CD4-positive, alpha-beta T cell treated with Interleukin-15 for 4 hours (primary cell): ENCODE measurements around the gene OSBPL8.
"Not testable (repeated sequence)": the region's sequence is repeated elsewhere in the genome, so short reads cannot be mapped to it uniquely, and the experiment has no call there.

Experiments
- DNase-seq: peaks from one replicate; pipeline ENCODE4 v3.0.0-alpha.2; 2020; ENCODE audit warnings: low spot score

The OSBPL8 gene

GRCh38 chr12:76360316-76360715, 199.3 kb downstream of the OSBPL8 start:
- DNase-seq = no peak

GRCh38 chr12:76356071-76356470, 203.5 kb downstream of the OSBPL8 start:
- no peak for DNase-seq

GRCh38 chr12:76348079-76348901, 211.3 kb downstream of the OSBPL8 start, which contains the start of gene BBS10:
TSS of gene BBS10 (minus strand) at chr12:76348415. CDS start at chr12:76348358, 57 bp downstream.
- peak; percentile 87 for DNase-seq

- DNase-seq = peak; percentile 3
Observed at GRCh38 chr12:76346798-76347420, 212.7 kb downstream of the OSBPL8 start.

GRCh38 chr12:76346236-76346635, 213.3 kb downstream of the OSBPL8 start:
- DNase-seq = no peak

- DNase-seq = no peak
Observed at GRCh38 chr12:76345569-76345968, 214.0 kb downstream of the OSBPL8 start.

GRCh38 chr12:76341436-76342030, 218.0 kb downstream of the OSBPL8 start:
- DNase-seq = no peak

GRCh38 chr12:76340680-76341435, 218.7 kb downstream of the OSBPL8 start:
- no peak for DNase-seq

- no peak for DNase-seq
Observed at GRCh38 chr12:76337583-76337982, 222.0 kb downstream of the OSBPL8 start.

GRCh38 chr12:76332606-76333005, 227.0 kb downstream of the OSBPL8 start:
- no peak for DNase-seq

- DNase-seq = no peak
Observed at GRCh38 chr12:76329606-76330005, 230.0 kb downstream of the OSBPL8 start.

GRCh38 chr12:76329159-76329558, 230.4 kb downstream of the OSBPL8 start:
- no peak for DNase-seq

- DNase-seq = not testable (repeated sequence)
Observed at GRCh38 chr12:76319595-76320319, 239.8 kb downstream of the OSBPL8 start.

GRCh38 chr12:76318773-76319594, 240.6 kb downstream of the OSBPL8 start:
- DNase-seq = no peak

- DNase-seq = no peak
Observed at GRCh38 chr12:76317976-76318375, 241.6 kb downstream of the OSBPL8 start.

- DNase-seq = no peak
Observed at GRCh38 chr12:76316468-76316867, 243.1 kb downstream of the OSBPL8 start.

- no peak for DNase-seq
Observed at GRCh38 chr12:76313299-76313698, 246.3 kb downstream of the OSBPL8 start.

GRCh38 chr12:76312315-76312714, 247.3 kb downstream of the OSBPL8 start:
- DNase-seq = no peak

GRCh38 chr12:76311796-76312195, 247.8 kb downstream of the OSBPL8 start:
- DNase-seq = no peak

- no peak for DNase-seq
Observed at GRCh38 chr12:76310110-76310509, 249.5 kb downstream of the OSBPL8 start.

GRCh38 chr12:76308866-76309265, 250.7 kb downstream of the OSBPL8 start:
- DNase-seq = no peak
